Right ventricle myocardium inferior (tissue), 1 donor: Measurements from ENCODE around the gene MAPK8IP2. TPM values are rescaled to one million over a fixed set of nuclear protein-coding genes. Genes with fewer than 3 reads are reported as not detected.
"Not testable (repeated sequence)": the region's sequence is repeated elsewhere in the genome, so short reads cannot be mapped to it uniquely, and the experiment has no call there.

Experiments used
- ATAC-seq: fragments of 200-7000 bp; cut with Tn5 transposase; one replicate; pipeline ENCODE4 v1.9.1; 2020; ENCODE audit warnings: mild to moderate bottlenecking, moderate library complexity
- DNase-seq: peaks from one replicate; pipeline ENCODE4 v3.0.0; 2021; ENCODE audit errors: missing footprints
- intact Hi-C: fragments of 100-400 bp; cut with DNase I; formaldehyde crosslinking; loops from one replicate; pipeline ENCODE4 v1.11.0; 2022
- total RNA-seq: library from RNA; stranded (reverse); fragmentation: NEBNext Ultra II Directional; extraction: Animal tissue kit (Norgen Biotek cat#: 25700); gene quantifications from one replicate; pipeline ENCODE4 v1.2.1, GENCODE V29; 2021
- donor health status: DM: no; HTN: yes; CAD: no; lungs with severe emphysema.

MAPK8IP2 gene
- total RNA-seq, 1 donor from 2014 or later: 0.57 TPM

GRCh38 chr22:50608058-50608840 lies 7.7 kb downstream of the MAPK8IP2 start:
- ATAC-seq, intact Hi-C loops, DNase-seq: not testable (repeated sequence)

GRCh38 chr22:50608996-50609395 lies 8.4 kb downstream of the MAPK8IP2 start:
- DNase-seq (no peak), ATAC-seq (no peak)
- intact Hi-C loops: no loop called here

GRCh38 chr22:50609599-50609998 lies 9.0 kb downstream of the MAPK8IP2 start:
- DNase-seq (no peak), ATAC-seq (no peak)
- intact Hi-C loops: no loop called here

- DNase-seq (no peak), ATAC-seq (no peak)
Observed at GRCh38 chr22:50610041-50610451, 9.5 kb downstream of the MAPK8IP2 start.

GRCh38 chr22:50610581-50610980 lies 10.0 kb downstream of the MAPK8IP2 start:
- intact Hi-C loops: loop anchor here (5.0 to 10.0 kb wide), 2 partner anchors 63 to 366 kb away; partner anchors contain the start of genes KLHDC7B and TUBGCP6
- DNase-seq: no peak
- ATAC-seq: no peak

More at GRCh38 chr22:50610041-50610451, 9.5 kb downstream of the MAPK8IP2 start:
- intact Hi-C loops: loop anchor here (5.0 to 10.0 kb wide), 2 partner anchors 63 to 365 kb away; partner anchors contain the start of genes KLHDC7B and TUBGCP6

- ATAC-seq (no peak), DNase-seq (no peak)
- intact Hi-C loops: loop anchor here (5.0 to 10.0 kb wide), 2 partner anchors 64 to 367 kb away; partner anchors contain the start of genes KLHDC7B and TUBGCP6
Observed at GRCh38 chr22:50611341-50612060, 10.9 kb downstream of the MAPK8IP2 start.

GRCh38 chr22:50612168-50612527 lies 11.6 kb downstream of the MAPK8IP2 start:
- DNase-seq (no peak), ATAC-seq (no peak)
- intact Hi-C loops: loop anchor here (5.0 to 10.0 kb wide), 2 partner anchors 65 to 367 kb away; partner anchors contain the start of genes KLHDC7B and TUBGCP6

GRCh38 chr22:50612528-50613221 lies 12.1 kb downstream of the MAPK8IP2 start:
- ATAC-seq (no peak), DNase-seq (no peak)
- intact Hi-C loops: loop anchor here (5.0 to 10.0 kb wide), 2 partner anchors 65 to 368 kb away; partner anchors contain the start of genes KLHDC7B and TUBGCP6

- DNase-seq (no peak), ATAC-seq (peak; percentile 84)
- intact Hi-C loops: loop anchor here (5.0 to 10.0 kb wide), 2 partner anchors 66 to 369 kb away; partner anchors contain the start of genes KLHDC7B and TUBGCP6
Observed at GRCh38 chr22:50613291-50613981, 12.8 kb downstream of the MAPK8IP2 start.

- ATAC-seq, DNase-seq: not testable (repeated sequence)
- intact Hi-C loops: loop anchor here (5.0 to 10.0 kb wide), 2 partner anchors 67 to 369 kb away; partner anchors contain the start of genes KLHDC7B and TUBGCP6
Observed at GRCh38 chr22:50614296-50614695, 13.7 kb downstream of the MAPK8IP2 start.

- peak; percentile 81 for DNase-seq
- ATAC-seq: peak; percentile 79
- intact Hi-C loops: loop anchor here (2.0 to 5.0 kb wide), 4 partner anchors 44 to 93 kb away; partner anchors contain the start of genes SCO2 and SHANK3
Observed at GRCh38 chr22:50620593-50621355, 20.2 kb downstream of the MAPK8IP2 start.

- intact Hi-C loops: loop anchor here (2.0 to 5.0 kb wide), 4 partner anchors 45 to 94 kb away; partner anchors contain the start of genes SCO2 and SHANK3
- DNase-seq: no peak
Observed at GRCh38 chr22:50621356-50621880, 20.8 kb downstream of the MAPK8IP2 start.

GRCh38 chr22:50621948-50622722 lies 21.5 kb downstream of the MAPK8IP2 start:
- DNase-seq: no peak
- ATAC-seq: no peak
- intact Hi-C loops: loop anchor here (2.0 to 5.0 kb wide), 4 partner anchors 45 to 95 kb away; partner anchors contain the start of genes SCO2 and SHANK3

More at GRCh38 chr22:50621356-50621880, 20.8 kb downstream of the MAPK8IP2 start:
- peak; percentile 35 for ATAC-seq

GRCh38 chr22:50622723-50623327 lies 22.2 kb downstream of the MAPK8IP2 start:
- ATAC-seq (no peak), DNase-seq (no peak)
- intact Hi-C loops: loop anchor here (5.0 kb wide), 2 partner anchors 81 to 96 kb away; partner anchors contain the start of gene SCO2

- intact Hi-C loops: loop anchor here (5.0 kb wide), 2 partner anchors 82 to 97 kb away; partner anchors contain the start of gene SCO2
- ATAC-seq (no peak), DNase-seq (no peak)
Observed at GRCh38 chr22:50624347-50625130, 23.9 kb downstream of the MAPK8IP2 start.
